ENCODE measurements around the gene IL18.
"Not testable (repeated sequence)": the region's sequence is repeated elsewhere in the genome, so short reads cannot be mapped to it uniquely, and the experiment has no call there.

The IL18 gene

GRCh38 chr11:112172362-112172994 is 8.6 kb upstream of the IL18 start:
- no peak for DNase-seq (ENCODE audit: low read depth in 3 of 3, low spot score in 1 of 3)

GRCh38 chr11:112167145-112167544 is 3.3 kb upstream of the IL18 start, which contains the start of gene TEX12:
Gene TEX12 (plus strand): TSS chr11:112167372. CDS start chr11:112169269, 1,897 bp downstream.
- no peak for DNase-seq (ENCODE audit: low read depth in 3 of 3, low spot score in 1 of 3)

GRCh38 chr11:112166562-112166961 is 2.7 kb upstream of the IL18 start:
- DNase-seq (ENCODE audit: low read depth in 3 of 3, low spot score in 1 of 3): no peak

GRCh38 chr11:112165049-112165448 is 1.2 kb upstream of the IL18 start:
- DNase-seq (ENCODE audit: low read depth in 3 of 3, low spot score in 1 of 3): no peak

- DNase-seq (ENCODE audit: low read depth in 3 of 3, low spot score in 1 of 3): no peak
Measured at GRCh38 chr11:112162761-112163546, 940 bp downstream of the IL18 start.

GRCh38 chr11:112162200-112162599 is 1.7 kb downstream of the IL18 start:
- not testable (repeated sequence) for DNase-seq (ENCODE audit: low read depth in 3 of 3, low spot score in 1 of 3)

- no peak for DNase-seq (ENCODE audit: low read depth in 3 of 3, low spot score in 1 of 3)
Measured at GRCh38 chr11:112161012-112161411, 2.9 kb downstream of the IL18 start.

- DNase-seq (ENCODE audit: low read depth in 3 of 3, low spot score in 1 of 3): no peak
Measured at GRCh38 chr11:112160091-112160848, 3.6 kb downstream of the IL18 start.

GRCh38 chr11:112159098-112160065 is 4.5 kb downstream of the IL18 start:
- no peak for DNase-seq (ENCODE audit: low read depth in 3 of 3, low spot score in 1 of 3)

- DNase-seq (ENCODE audit: low read depth in 3 of 3, low spot score in 1 of 3): no peak
Measured at GRCh38 chr11:112156956-112157766, 6.7 kb downstream of the IL18 start.

GRCh38 chr11:112156153-112156955 is 7.5 kb downstream of the IL18 start:
- DNase-seq (ENCODE audit: low read depth in 3 of 3, low spot score in 1 of 3): no peak

- no peak for DNase-seq (ENCODE audit: low read depth in 3 of 3, low spot score in 1 of 3)
Measured at GRCh38 chr11:112150517-112150916, 13.4 kb downstream of the IL18 start.

- DNase-seq (ENCODE audit: low read depth in 3 of 3, low spot score in 1 of 3): no peak
Measured at GRCh38 chr11:112143597-112143996, 20.3 kb downstream of the IL18 start.

GRCh38 chr11:112134473-112134872 is 29.4 kb downstream of the IL18 start:
- no peak for DNase-seq (ENCODE audit: low read depth in 3 of 3, low spot score in 1 of 3)

- no peak for DNase-seq (ENCODE audit: low read depth in 3 of 3, low spot score in 1 of 3)
Measured at GRCh38 chr11:112132737-112133136, 31.2 kb downstream of the IL18 start.

GRCh38 chr11:112129656-112130055 is 34.2 kb downstream of the IL18 start:
- no peak for DNase-seq (ENCODE audit: low read depth in 3 of 3, low spot score in 1 of 3)

GRCh38 chr11:112128483-112129121 is 35.3 kb downstream of the IL18 start:
- no peak for DNase-seq (ENCODE audit: low read depth in 3 of 3, low spot score in 1 of 3)

GRCh38 chr11:112127056-112127455 is 36.8 kb downstream of the IL18 start:
- no peak for DNase-seq (ENCODE audit: low read depth in 3 of 3, low spot score in 1 of 3)

GRCh38 chr11:112123129-112123528 is 40.8 kb downstream of the IL18 start:
- DNase-seq (ENCODE audit: low read depth in 3 of 3, low spot score in 1 of 3): no peak

Data from stimulated activated CD4-positive, alpha-beta T cell treated with anti-CD3 and anti-CD28 coated beads, TNF-alpha, amount 100 ng/mL, for 1 hour (primary cell).